Natural killer cell (primary cell): ENCODE data around the gene NEIL3. TPM values are rescaled to one million over a fixed set of nuclear protein-coding genes. Genes with fewer than 3 reads are reported as not detected.

Experiments used
- ATAC-seq, 3 donors: fragments of 150-1000 bp in 2 of 3; fragments of 200-7000 bp in 1 of 3; cut with Tn5 transposase; 1 replicate in 1 of 3; 2 replicates in 2 of 3; pipeline ENCODE4 v1.10.0; 2021; ENCODE audit warnings: mild to moderate bottlenecking in 2 of 3, moderate library complexity in 2 of 3
- DNase-seq, 2 donors: peaks; one replicate each; pipeline versions ENCODE4 v3.0.0 to v3.0.0-alpha.2; 2013 to 2021; ENCODE audit warnings: mixed read lengths in 1 of 2
- H3K27ac ChIP-seq: one replicate; pipeline ENCODE4 v1.5.1; 2013; ENCODE audit warnings: mild to moderate bottlenecking, low read length
- H3K27me3 ChIP-seq: one replicate; pipeline ENCODE4 v1.6.1; 2013; ENCODE audit warnings: low read length; ENCODE audit not compliant: control insufficient read depth, insufficient read depth
- H3K36me3 ChIP-seq: one replicate; pipeline ENCODE4 v1.6.1; 2013; ENCODE audit warnings: low read length; ENCODE audit not compliant: control insufficient read depth, insufficient read depth
- H3K4me1 ChIP-seq: one replicate; pipeline ENCODE4 v1.6.1; 2013; ENCODE audit warnings: low read length; ENCODE audit not compliant: control insufficient read depth, insufficient read depth
- H3K4me3 ChIP-seq: one replicate; pipeline ENCODE4 v1.5.1; 2013; ENCODE audit warnings: low read length
- H3K9me3 ChIP-seq: one replicate; pipeline ENCODE4 v1.6.1; 2013; ENCODE audit warnings: low read length; ENCODE audit not compliant: control insufficient read depth, insufficient read depth
- H3K27ac Mint-ChIP-seq, 2 donors: one replicate each; pipeline ENCODE4 v1.8.0; 2022; ENCODE audit warnings: mild to moderate bottlenecking in 2 of 2, mixed read lengths in 2 of 2, moderate library complexity in 1 of 2
- H3K27me3 Mint-ChIP-seq, 2 donors: one replicate each; pipeline ENCODE4 v1.8.0; 2022; ENCODE audit warnings: low read depth in 2 of 2, mixed read lengths in 2 of 2
- H3K36me3 Mint-ChIP-seq: one replicate; pipeline ENCODE4 v1.8.0; 2022; ENCODE audit warnings: mixed read lengths
- H3K4me1 Mint-ChIP-seq, 2 donors: one replicate each; pipeline ENCODE4 v1.8.0; 2022; ENCODE audit warnings: mixed read lengths in 2 of 2
- H3K4me3 Mint-ChIP-seq: one replicate; pipeline ENCODE4 v1.8.0; 2022; ENCODE audit warnings: mild to moderate bottlenecking, moderate library complexity, mixed read lengths
- H3K9me3 Mint-ChIP-seq, 2 donors: one replicate each; pipeline ENCODE4 v1.8.0; 2022; ENCODE audit warnings: mixed read lengths in 2 of 2
- WGBS: methylation state at CpG from one replicate; pipeline ENCODE4 v1.1.7; 2013; ENCODE audit warnings: missing lambda C conversion rate; ENCODE audit not compliant: insufficient coverage; 5-methylcytosine and 5-hydroxymethylcytosine counted together
- intact Hi-C: fragments of 100-400 bp; cut with micrococcal nuclease; formaldehyde crosslinking; loops from one replicate; pipeline ENCODE4 v1.14.2; 2022
- total RNA-seq, 4 donors: library from RNA; stranded (reverse); fragments of 120-200 nt in 1 of 4; gene quantifications; one replicate each; pipeline versions ENCODE4 v1.2.3 to v1.2.4, GENCODE V29; 2013 to 2022
- TF ChIP-seq, protein P1 (sequence below): fragments of 200-600 bp; IDR thresholded peaks from one replicate; pipeline ENCODE4 v1.8.0; 2022; ENCODE audit warnings: antibody characterized with exemption

The NEIL3 gene
- total RNA-seq, 3 donors from 2014 or later (not counting 1 experiment from before 2014, with no cell fraction given), result 0.45 to 1.9 (median 1.2) TPM

DNA sequence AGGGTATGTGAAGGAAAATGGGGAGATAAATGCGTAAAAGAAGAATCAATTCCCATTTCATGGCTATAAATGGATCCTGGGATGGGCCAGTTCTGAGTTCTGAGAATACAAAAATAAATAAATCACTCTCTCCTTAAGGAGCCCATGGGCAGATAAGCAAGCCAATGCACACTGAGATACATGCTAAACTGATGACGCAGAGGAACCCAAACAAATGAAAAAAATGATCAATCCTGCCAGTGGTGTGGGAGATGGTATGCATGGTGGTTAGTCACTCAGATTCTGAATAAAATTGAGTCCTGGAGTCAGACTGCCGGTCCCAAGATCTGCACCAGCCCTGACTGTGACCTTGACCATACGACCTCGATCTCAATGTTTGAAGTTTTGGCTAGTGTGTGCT, 59.7 kb downstream of the NEIL3 start:
- Histone ChIP-seq H3K9me3 (no peaks in the 10 kb centered on the region), H3K4me1 (no peaks in the 10 kb centered on the region), H3K27me3 (no peaks in the 10 kb centered on the region), H3K27ac (no peak overlapping the region), H3K36me3 (no peaks in the 10 kb centered on the region), H3K4me3 (no peak overlapping the region)
- Mint-ChIP-seq H3K9me3 (no peaks in the 10 kb centered on the region), H3K4me1 (peaks cover 0 to 10% of the 10 kb centered on the region in 2 donors), H3K27ac (no peak overlapping the region), H3K36me3 (no peaks in the 10 kb centered on the region), H3K4me3 (no peak overlapping the region), H3K27me3 (no peaks in the 10 kb centered on the region)
- WGBS, result 95% methylated on average over 4 of the region's 5 CpGs
- TF ChIP-seq, protein P1, sequence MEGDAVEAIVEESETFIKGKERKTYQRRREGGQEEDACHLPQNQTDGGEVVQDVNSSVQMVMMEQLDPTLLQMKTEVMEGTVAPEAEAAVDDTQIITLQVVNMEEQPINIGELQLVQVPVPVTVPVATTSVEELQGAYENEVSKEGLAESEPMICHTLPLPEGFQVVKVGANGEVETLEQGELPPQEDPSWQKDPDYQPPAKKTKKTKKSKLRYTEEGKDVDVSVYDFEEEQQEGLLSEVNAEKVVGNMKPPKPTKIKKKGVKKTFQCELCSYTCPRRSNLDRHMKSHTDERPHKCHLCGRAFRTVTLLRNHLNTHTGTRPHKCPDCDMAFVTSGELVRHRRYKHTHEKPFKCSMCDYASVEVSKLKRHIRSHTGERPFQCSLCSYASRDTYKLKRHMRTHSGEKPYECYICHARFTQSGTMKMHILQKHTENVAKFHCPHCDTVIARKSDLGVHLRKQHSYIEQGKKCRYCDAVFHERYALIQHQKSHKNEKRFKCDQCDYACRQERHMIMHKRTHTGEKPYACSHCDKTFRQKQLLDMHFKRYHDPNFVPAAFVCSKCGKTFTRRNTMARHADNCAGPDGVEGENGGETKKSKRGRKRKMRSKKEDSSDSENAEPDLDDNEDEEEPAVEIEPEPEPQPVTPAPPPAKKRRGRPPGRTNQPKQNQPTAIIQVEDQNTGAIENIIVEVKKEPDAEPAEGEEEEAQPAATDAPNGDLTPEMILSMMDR, result no peak
- intact Hi-C loops, result no loop called here
- DNase-seq (no peak), ATAC-seq (no peak)

GRCh38 chr4:177371461-177371860, 61.8 kb downstream of the NEIL3 start:
- no peaks in the 10 kb centered on the region for H3K4me1 ChIP-seq
- H3K9me3 ChIP-seq, result no peaks in the 10 kb centered on the region
- no peak overlapping the region for H3K4me3 ChIP-seq
- no peaks in the 10 kb centered on the region for H3K27me3 ChIP-seq
- no peaks in the 10 kb centered on the region for H3K36me3 ChIP-seq
- intact Hi-C loops, result no loop called here
- Mint-ChIP-seq H3K4me3 (no peak overlapping the region), H3K27me3 (peaks cover 10 to 12% of the 10 kb centered on the region in 2 donors), H3K4me1 (peaks cover 0 to 10% of the 10 kb centered on the region in 2 donors), H3K9me3 (no peaks in the 10 kb centered on the region), H3K36me3 (no peaks in the 10 kb centered on the region), H3K27ac (no peak overlapping the region)
- 92% methylated on average over 4 of the region's 4 CpGs for WGBS
- ATAC-seq, result no peak
- TF ChIP-seq, protein P1, result no peak
- DNase-seq, result no peak
- H3K27ac ChIP-seq, result no peak overlapping the region

DNA sequence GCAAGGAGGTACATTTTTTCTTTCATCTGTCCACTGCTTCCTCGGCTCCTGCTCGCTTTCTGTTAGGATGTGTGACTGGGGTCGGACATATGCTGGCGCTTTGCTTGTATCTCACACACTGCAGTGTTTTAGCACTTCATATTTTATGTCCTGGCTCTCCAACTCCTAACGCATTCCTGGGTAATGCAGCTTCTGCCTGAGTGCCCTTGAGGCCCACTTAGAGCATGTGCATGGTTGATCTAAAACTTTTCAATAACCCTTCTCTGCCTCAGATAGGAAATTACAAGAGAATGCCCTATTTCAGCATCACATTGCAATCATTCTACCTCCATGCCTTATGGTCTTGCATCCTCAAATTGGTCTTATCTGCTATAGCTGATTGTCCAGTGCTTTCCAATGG, 65.3 kb downstream of the NEIL3 start:
- 94% methylated on average over 5 of the region's 5 CpGs for WGBS

DNA sequence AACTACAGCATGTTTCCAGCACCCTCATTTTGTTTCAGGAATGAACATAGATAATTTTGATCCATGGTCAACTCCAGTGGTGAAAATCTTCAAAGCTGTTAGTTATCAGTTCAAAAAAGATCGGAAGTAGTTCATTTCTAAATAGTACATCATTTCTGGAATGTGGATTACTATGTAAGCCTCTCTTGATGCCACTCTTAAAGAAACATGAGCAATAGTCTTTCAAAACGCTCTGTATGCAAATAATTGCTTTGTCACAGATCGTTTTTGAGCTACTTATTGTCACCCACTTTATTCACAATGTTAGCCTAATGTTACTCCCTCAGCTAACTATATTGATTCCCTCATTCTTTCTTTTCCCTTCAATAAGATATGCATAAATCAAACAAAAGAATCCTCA, 65.7 kb downstream of the NEIL3 start:
- ATAC-seq (no peak), DNase-seq (no peak)
- intact Hi-C loops, result no loop called here
- no peaks in the 10 kb centered on the region for H3K36me3 ChIP-seq
- no peaks in the 10 kb centered on the region for H3K27me3 ChIP-seq
- Mint-ChIP-seq H3K27ac (no peak overlapping the region), H3K36me3 (no peaks in the 10 kb centered on the region), H3K9me3 (no peaks in the 10 kb centered on the region), H3K4me3 (no peak overlapping the region), H3K4me1 (no peaks in the 10 kb centered on the region), H3K27me3 (peaks cover 13 to 28% of the 10 kb centered on the region in 2 donors)
- TF ChIP-seq, protein P1, result no peak
- whole genome bisulfite sequencing, result 65% methylated on average over 3 of the region's 3 CpGs
- H3K4me3 ChIP-seq, result no peak overlapping the region
- no peaks in the 10 kb centered on the region for H3K4me1 ChIP-seq
- no peak overlapping the region for H3K27ac ChIP-seq
- no peaks in the 10 kb centered on the region for H3K9me3 ChIP-seq

More for the DNA sequence above, 65.3 kb downstream of the NEIL3 start:
- no peaks in the 10 kb centered on the region for H3K36me3 Mint-ChIP-seq
- DNase-seq (no peak), ATAC-seq (no peak)
- Histone ChIP-seq H3K4me3 (no peak overlapping the region), H3K27ac (no peak overlapping the region), H3K9me3 (no peaks in the 10 kb centered on the region), H3K4me1 (no peaks in the 10 kb centered on the region), H3K27me3 (no peaks in the 10 kb centered on the region), H3K36me3 (no peaks in the 10 kb centered on the region)
- H3K4me1 Mint-ChIP-seq, result no peaks in the 10 kb centered on the region
- TF ChIP-seq, protein P1, result no peak
- no peak overlapping the region for H3K27ac Mint-ChIP-seq
- H3K27me3 Mint-ChIP-seq, result peaks cover 13 to 28% of the 10 kb centered on the region in 2 donors
- intact Hi-C loops, result no loop called here
- no peak overlapping the region for H3K4me3 Mint-ChIP-seq
- no peaks in the 10 kb centered on the region for H3K9me3 Mint-ChIP-seq
